ENCODE measurements around the gene INTS1. TPM values are rescaled to one million over a fixed set of nuclear protein-coding genes. Genes with fewer than 3 reads are reported as not detected.

INTS1 gene
- total and polyA plus RNA-seq, 2 donors (not counting 1 experiment from before 2014, with no cell fraction given): 128 to 160 TPM

DNA sequence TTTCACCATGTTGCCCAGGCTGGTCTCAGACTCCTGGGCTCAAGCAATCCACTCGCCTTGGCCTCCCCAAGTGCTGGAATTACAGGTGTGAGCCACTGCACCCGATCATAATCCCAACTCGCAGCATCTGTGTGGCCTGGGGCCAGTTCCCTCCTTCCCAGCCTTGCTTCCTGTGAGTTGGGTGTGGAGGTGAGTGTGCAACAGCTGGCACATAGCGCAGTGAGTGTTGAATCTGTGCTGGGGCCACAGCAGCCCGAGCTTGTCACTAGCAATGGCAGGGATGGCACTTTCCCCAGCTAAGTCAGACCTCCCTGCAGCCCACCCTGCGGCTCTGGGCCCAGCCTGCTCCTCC, 39.6 kb upstream of the INTS1 start:
- WGBS (ENCODE audit: insufficient coverage): 97% methylated on average over 6 of the region's 6 CpGs
- Histone ChIP-seq H2AFZ (ENCODE audit: insufficient read depth, low read depth, low read length, poor library complexity, severe bottlenecking) (no peak overlapping the region), H3K4me3 (ENCODE audit: control extremely low read depth in 1 of 5, extremely low read depth in 1 of 5, insufficient read depth in 1 of 5, low read depth in 2 of 5, low read length in 4 of 5) (no peak overlapping the region), H3K36me3 (replicated peaks in 1 of 2; ENCODE audit: control extremely low read depth in 1 of 2, control insufficient read depth in 1 of 2, extremely low read depth in 1 of 2, insufficient read depth in 2 of 2, low read length in 1 of 2) (peaks cover 0 to 33% of the 10 kb centered on the region in 2 experiments), H3K27ac (ENCODE audit: low read length in 2 of 2) (no peak overlapping the region), H3K4me1 (ENCODE audit: control insufficient read depth in 2 of 2, insufficient read depth in 2 of 2, low read length in 2 of 2) (no peaks in the 10 kb centered on the region), H3K4me2 (replicated peaks; ENCODE audit: low read depth, low read length, poor library complexity, severe bottlenecking) (no peak overlapping the region), H4K20me1 (ENCODE audit: control insufficient read depth, insufficient read depth, low read length, poor library complexity, severe bottlenecking) (peaks cover 43% of the 10 kb centered on the region), H3K9ac (ENCODE audit: low read length) (no peak overlapping the region), H3K9me3 (ENCODE audit: control extremely low read depth in 1 of 3, control insufficient read depth in 2 of 3, insufficient read depth in 1 of 3, low read length in 2 of 3) (no peaks in the 10 kb centered on the region), H3K27me3 (replicated peaks in 1 of 4; ENCODE audit: control extremely low read depth in 1 of 4, control insufficient read depth in 3 of 4, insufficient read depth in 4 of 4, low read length in 3 of 4) (no peaks in the 10 kb centered on the region), H3K79me2 (ENCODE audit: control insufficient read depth, insufficient read depth, low read length) (no peaks in the 10 kb centered on the region)
- H3K9me3 Mint-ChIP-seq (ENCODE audit: insufficient read depth): no peaks in the 10 kb centered on the region
- no peak for DNase-seq
- H3K27me3 Mint-ChIP-seq: no peaks in the 10 kb centered on the region
- ChIA-PET POLR2A (interaction anchor here (0.6 kb wide), 1 partner anchor 31 kb away, joined by 6 read pairs; no protein-coding TSS in a partner anchor), CTCF (no interaction called here)
- no peak overlapping the region for H3K27ac Mint-ChIP-seq
- H3K4me1 Mint-ChIP-seq: peaks cover 3% of the 10 kb centered on the region
- ATAC-seq (ENCODE audit: low read depth): no peak
- intact Hi-C loops (cut with micrococcal nuclease): no loop called here
- H3K4me3 Mint-ChIP-seq: no peak overlapping the region
- TF ChIP-seq EZH2 (IDR thresholded peaks at IDR 0.05; ENCODE audit: borderline replicate concordance, insufficient read depth, low read depth, low read length, poor library complexity, severe bottlenecking): no peak
- TF ChIP-seq, protein P1, sequence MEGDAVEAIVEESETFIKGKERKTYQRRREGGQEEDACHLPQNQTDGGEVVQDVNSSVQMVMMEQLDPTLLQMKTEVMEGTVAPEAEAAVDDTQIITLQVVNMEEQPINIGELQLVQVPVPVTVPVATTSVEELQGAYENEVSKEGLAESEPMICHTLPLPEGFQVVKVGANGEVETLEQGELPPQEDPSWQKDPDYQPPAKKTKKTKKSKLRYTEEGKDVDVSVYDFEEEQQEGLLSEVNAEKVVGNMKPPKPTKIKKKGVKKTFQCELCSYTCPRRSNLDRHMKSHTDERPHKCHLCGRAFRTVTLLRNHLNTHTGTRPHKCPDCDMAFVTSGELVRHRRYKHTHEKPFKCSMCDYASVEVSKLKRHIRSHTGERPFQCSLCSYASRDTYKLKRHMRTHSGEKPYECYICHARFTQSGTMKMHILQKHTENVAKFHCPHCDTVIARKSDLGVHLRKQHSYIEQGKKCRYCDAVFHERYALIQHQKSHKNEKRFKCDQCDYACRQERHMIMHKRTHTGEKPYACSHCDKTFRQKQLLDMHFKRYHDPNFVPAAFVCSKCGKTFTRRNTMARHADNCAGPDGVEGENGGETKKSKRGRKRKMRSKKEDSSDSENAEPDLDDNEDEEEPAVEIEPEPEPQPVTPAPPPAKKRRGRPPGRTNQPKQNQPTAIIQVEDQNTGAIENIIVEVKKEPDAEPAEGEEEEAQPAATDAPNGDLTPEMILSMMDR (IDR thresholded peaks at IDR 0.05): no peak

GRCh38 chr7:1542841-1543747, 38.9 kb upstream of the INTS1 start:
- no peak overlapping the region for H3K4me3 Mint-ChIP-seq

More at GRCh38 chr7:1542841-1543747, 38.9 kb upstream of the INTS1 start:
- ATAC-seq (ENCODE audit: low read depth) (no peak), DNase-seq (no peak)
- ChIA-PET POLR2A (interaction anchor here (0.6 kb wide), 1 partner anchor 36 kb away, joined by 4 read pairs; no protein-coding TSS in a partner anchor), CTCF (no interaction called here)
- Histone ChIP-seq H3K9ac (ENCODE audit: low read length) (no peak overlapping the region), H3K4me3 (ENCODE audit: control extremely low read depth in 1 of 5, extremely low read depth in 1 of 5, insufficient read depth in 1 of 5, low read depth in 2 of 5, low read length in 4 of 5) (no peak overlapping the region), H2AFZ (ENCODE audit: insufficient read depth, low read depth, low read length, poor library complexity, severe bottlenecking) (no peak overlapping the region), H3K79me2 (ENCODE audit: control insufficient read depth, insufficient read depth, low read length) (no peaks in the 10 kb centered on the region), H3K4me1 (ENCODE audit: control insufficient read depth in 2 of 2, insufficient read depth in 2 of 2, low read length in 2 of 2) (no peaks in the 10 kb centered on the region), H4K20me1 (ENCODE audit: control insufficient read depth, insufficient read depth, low read length, poor library complexity, severe bottlenecking) (peaks cover 50% of the 10 kb centered on the region), H3K27ac (ENCODE audit: low read length in 2 of 2) (no peak overlapping the region), H3K36me3 (replicated peaks in 1 of 2; ENCODE audit: control extremely low read depth in 1 of 2, control insufficient read depth in 1 of 2, extremely low read depth in 1 of 2, insufficient read depth in 2 of 2, low read length in 1 of 2) (peaks cover 0 to 33% of the 10 kb centered on the region in 2 experiments), H3K4me2 (replicated peaks; ENCODE audit: low read depth, low read length, poor library complexity, severe bottlenecking) (no peak overlapping the region), H3K27me3 (replicated peaks in 1 of 4; ENCODE audit: control extremely low read depth in 1 of 4, control insufficient read depth in 3 of 4, insufficient read depth in 4 of 4, low read length in 3 of 4) (no peaks in the 10 kb centered on the region), H3K9me3 (ENCODE audit: control extremely low read depth in 1 of 3, control insufficient read depth in 2 of 3, insufficient read depth in 1 of 3, low read length in 2 of 3) (no peaks in the 10 kb centered on the region)
- 94% methylated on average over 28 of the region's 38 CpGs for WGBS (ENCODE audit: insufficient coverage)
- TF ChIP-seq, protein P1 (IDR thresholded peaks at IDR 0.05): no peak
- TF ChIP-seq EZH2 (IDR thresholded peaks at IDR 0.05; ENCODE audit: borderline replicate concordance, insufficient read depth, low read depth, low read length, poor library complexity, severe bottlenecking): no peak
- intact Hi-C loops (cut with micrococcal nuclease): no loop called here
- Mint-ChIP-seq H3K27ac (no peak overlapping the region), H3K4me1 (no peaks in the 10 kb centered on the region), H3K9me3 (ENCODE audit: insufficient read depth) (no peaks in the 10 kb centered on the region), H3K27me3 (no peaks in the 10 kb centered on the region)

Data from B cell (primary cell).